ENCODE data around the gene LHFPL2.
"Not testable (repeated sequence)": the region's sequence is repeated elsewhere in the genome, so short reads cannot be mapped to it uniquely, and the experiment has no call there.

LHFPL2 gene

DNA sequence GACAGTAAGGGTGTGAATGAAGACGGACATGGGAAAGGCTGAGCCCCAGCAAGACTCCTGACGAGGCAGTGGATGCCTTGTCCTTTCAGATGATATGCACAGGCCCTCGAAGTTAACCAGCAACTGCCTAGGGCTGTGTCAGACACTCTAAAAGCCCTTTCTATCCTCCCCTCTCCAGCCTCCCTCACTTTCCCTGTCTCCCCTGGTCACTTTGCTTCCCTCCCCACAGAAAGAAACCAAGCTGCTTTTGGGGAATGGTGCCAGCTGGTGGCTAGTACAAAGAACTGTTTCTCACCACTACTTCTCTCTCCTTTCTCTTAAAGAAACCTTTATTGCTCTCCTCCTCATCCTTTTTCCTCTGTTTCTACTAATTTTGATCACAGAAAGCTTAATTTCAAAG lies 21.4 kb downstream of the LHFPL2 start:
- H3K9ac ChIP-seq (ENCODE audit: insufficient read length, low read depth), result no peak overlapping the region
- H3K4me1 ChIP-seq (ENCODE audit: insufficient read depth, insufficient read length), result peaks cover 1% of the 10 kb centered on the region
- DNase-seq (ENCODE audit: low read depth, low spot score), result no peak

DNA sequence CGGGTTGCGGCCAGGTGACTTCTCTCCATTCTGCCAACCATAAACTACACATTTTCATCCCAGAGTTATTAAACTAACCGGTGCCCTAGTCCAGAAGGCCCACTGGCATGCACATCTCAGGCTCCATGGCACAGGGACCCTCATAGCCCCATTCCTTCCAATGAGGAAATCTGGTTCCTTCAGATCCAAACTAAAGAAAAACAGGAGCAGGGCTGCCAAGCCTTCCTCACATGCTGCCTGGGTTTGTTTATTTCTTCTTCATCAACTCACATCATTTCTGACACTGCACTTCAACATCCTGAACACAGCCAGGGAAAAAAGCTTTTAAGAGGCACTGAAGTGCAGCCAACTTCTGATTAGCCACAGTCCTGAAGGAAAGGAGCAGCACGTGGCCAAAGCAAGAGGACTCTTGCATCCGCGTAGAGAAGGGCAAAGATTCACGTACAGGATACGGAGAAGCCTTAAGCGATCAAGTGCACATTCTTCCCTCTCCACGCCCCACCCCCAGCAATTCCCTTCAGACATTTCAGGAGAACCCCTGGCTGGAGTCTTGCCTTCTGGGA lies 22.5 kb downstream of the LHFPL2 start:
- Histone ChIP-seq H3K4me3 (ENCODE audit: insufficient read length, low read depth) (no peak overlapping the region), H3K9ac (ENCODE audit: insufficient read length, low read depth) (no peak overlapping the region), H3K9me3 (ENCODE audit: insufficient read depth, low read length) (peaks cover 7% of the 10 kb centered on the region; the same call in 1 of the 2 replicates), H3K27me3 (ENCODE audit: insufficient read depth, insufficient read length) (no peaks in the 10 kb centered on the region), H3K4me1 (ENCODE audit: insufficient read depth, insufficient read length) (peaks cover 1% of the 10 kb centered on the region), H3K36me3 (ENCODE audit: insufficient read depth, insufficient read length, low read length) (peaks cover 58% of the 10 kb centered on the region)
- no peak for DNase-seq (ENCODE audit: low read depth, low spot score)
- no peak for TF ChIP-seq ZNF274 (IDR thresholded peaks at IDR 0.05; ENCODE audit: low read depth, low read length)
- no peak for TF ChIP-seq SUZ12 (IDR thresholded peaks at IDR 0.05; ENCODE audit: extremely low read depth, insufficient read depth, insufficient read length)
- TF ChIP-seq YY1 (IDR thresholded peaks at IDR 0.05; ENCODE audit: insufficient read depth, insufficient read length), result no peak

More for the DNA sequence above, 21.4 kb downstream of the LHFPL2 start:
- H3K9me3 ChIP-seq (ENCODE audit: insufficient read depth, low read length), result no peaks in the 10 kb centered on the region
- H3K27me3 ChIP-seq (ENCODE audit: insufficient read depth, insufficient read length), result no peaks in the 10 kb centered on the region
- H3K4me3 ChIP-seq (ENCODE audit: insufficient read length, low read depth), result no peak overlapping the region
- no peak for TF ChIP-seq SUZ12 (IDR thresholded peaks at IDR 0.05; ENCODE audit: extremely low read depth, insufficient read depth, insufficient read length)
- no peak for TF ChIP-seq YY1 (IDR thresholded peaks at IDR 0.05; ENCODE audit: insufficient read depth, insufficient read length)
- peaks cover 59% of the 10 kb centered on the region for H3K36me3 ChIP-seq (ENCODE audit: insufficient read depth, insufficient read length, low read length)

DNA sequence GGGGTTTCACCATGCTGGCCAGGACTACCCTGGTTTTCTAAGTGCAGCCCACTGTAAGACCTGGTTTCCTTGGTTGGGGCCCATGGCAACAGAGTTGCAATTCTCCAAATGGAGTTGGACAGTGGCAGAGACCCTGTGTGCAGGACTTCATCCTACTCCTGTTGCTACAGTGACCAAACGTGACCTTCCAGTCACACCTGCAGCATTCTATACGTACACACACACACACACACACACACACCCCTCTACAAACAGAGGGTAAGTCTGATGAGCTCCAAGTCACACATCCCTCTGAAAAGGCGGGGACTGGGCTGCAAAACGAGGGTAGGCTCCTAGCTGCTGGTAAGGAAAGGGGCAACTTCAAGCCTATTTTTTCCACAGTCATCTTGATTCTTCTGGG lies 23.6 kb downstream of the LHFPL2 start:
- no peak overlapping the region for H3K9ac ChIP-seq (ENCODE audit: insufficient read length, low read depth)
- no peak overlapping the region for H3K4me3 ChIP-seq (ENCODE audit: insufficient read length, low read depth)
- DNase-seq (ENCODE audit: low read depth, low spot score), result no peak
- H3K36me3 ChIP-seq (ENCODE audit: insufficient read depth, insufficient read length, low read length), result peaks cover 57% of the 10 kb centered on the region
- TF ChIP-seq ZNF274 (IDR thresholded peaks at IDR 0.05; ENCODE audit: low read depth, low read length) (no peak), YY1 (IDR thresholded peaks at IDR 0.05; ENCODE audit: insufficient read depth, insufficient read length) (no peak), SUZ12 (IDR thresholded peaks at IDR 0.05; ENCODE audit: extremely low read depth, insufficient read depth, insufficient read length) (no peak)
- H3K9me3 ChIP-seq (ENCODE audit: insufficient read depth, low read length), result peaks cover 16% of the 10 kb centered on the region; the same call in 1 of the 2 replicates
- H3K4me1 ChIP-seq (ENCODE audit: insufficient read depth, insufficient read length), result peaks cover 1% of the 10 kb centered on the region
- no peaks in the 10 kb centered on the region for H3K27me3 ChIP-seq (ENCODE audit: insufficient read depth, insufficient read length)

DNA sequence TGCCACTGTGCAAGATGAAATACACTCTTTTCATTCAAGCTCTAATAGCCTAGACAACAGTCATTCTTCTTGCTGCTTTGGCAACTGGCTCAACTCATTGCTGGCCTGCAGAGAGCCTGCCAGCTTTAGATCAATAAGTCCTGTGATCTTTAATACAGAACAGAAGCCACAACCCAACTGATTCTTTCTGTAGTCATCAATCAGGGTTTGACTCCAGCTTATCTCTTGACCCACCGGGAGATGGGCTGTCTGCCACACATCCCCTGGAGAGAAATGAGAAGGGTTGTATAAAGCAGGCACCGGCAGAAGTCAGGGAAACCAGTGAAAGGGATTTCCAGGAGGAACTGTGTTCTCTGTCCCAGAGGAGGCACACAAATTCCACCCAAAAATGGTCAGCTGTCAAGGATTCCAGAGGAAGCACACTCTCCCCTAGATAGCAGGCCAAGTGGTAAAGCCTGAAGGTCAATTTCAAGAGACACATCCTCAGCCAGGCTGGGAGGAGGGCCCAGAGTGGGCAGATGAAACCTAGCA lies 24.5 kb downstream of the LHFPL2 start:
- Histone ChIP-seq H3K9ac (ENCODE audit: insufficient read length, low read depth) (no peak overlapping the region), H3K27me3 (ENCODE audit: insufficient read depth, insufficient read length) (no peaks in the 10 kb centered on the region), H3K4me3 (ENCODE audit: insufficient read length, low read depth) (no peak overlapping the region), H3K4me1 (ENCODE audit: insufficient read depth, insufficient read length) (peaks cover 1% of the 10 kb centered on the region), H3K9me3 (ENCODE audit: insufficient read depth, low read length) (peaks cover 16% of the 10 kb centered on the region; the same call in 1 of the 2 replicates), H3K36me3 (ENCODE audit: insufficient read depth, insufficient read length, low read length) (peaks cover 51% of the 10 kb centered on the region)
- no peak for DNase-seq (ENCODE audit: low read depth, low spot score)
- TF ChIP-seq ZNF274 (IDR thresholded peaks at IDR 0.05; ENCODE audit: low read depth, low read length), result no peak
- TF ChIP-seq YY1 (IDR thresholded peaks at IDR 0.05; ENCODE audit: insufficient read depth, insufficient read length), result no peak

DNA sequence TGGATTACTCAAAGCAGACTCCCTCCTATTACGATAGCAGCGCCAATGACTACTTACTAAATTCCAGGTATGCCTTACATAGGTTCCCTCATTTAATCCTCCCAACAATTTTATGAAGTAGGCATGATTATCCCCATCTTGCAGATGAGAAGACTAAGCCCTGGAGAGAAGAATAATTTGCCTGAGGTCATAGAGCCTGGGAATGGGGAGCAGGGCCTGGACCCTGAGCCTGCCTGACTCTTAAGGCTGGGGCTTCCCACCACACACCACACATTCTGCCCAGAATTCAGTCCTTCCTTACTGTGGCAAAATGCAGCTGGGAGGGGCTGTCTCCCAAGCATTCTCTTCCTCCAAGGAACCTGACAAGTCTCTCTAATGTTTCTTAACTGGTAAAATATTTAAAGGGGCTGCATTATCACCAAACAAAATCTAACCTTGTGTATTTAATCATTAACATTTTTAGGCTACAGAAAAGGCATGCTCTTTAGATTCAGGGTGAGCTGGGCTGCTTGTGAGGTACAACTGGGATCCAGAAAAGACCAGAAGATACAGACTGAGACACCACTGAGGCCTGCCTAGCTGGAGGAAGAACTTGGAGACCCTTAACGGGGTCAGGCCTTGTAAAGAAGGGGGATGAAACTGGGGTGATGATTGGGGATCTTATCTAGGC lies 26.1 kb downstream of the LHFPL2 start:
- DNase-seq (ENCODE audit: low read depth, low spot score), result no peak
- H3K36me3 ChIP-seq (ENCODE audit: insufficient read depth, insufficient read length, low read length), result peaks cover 45% of the 10 kb centered on the region
- H3K4me1 ChIP-seq (ENCODE audit: insufficient read depth, insufficient read length), result peaks cover 1% of the 10 kb centered on the region
- TF ChIP-seq YY1 (IDR thresholded peaks at IDR 0.05; ENCODE audit: insufficient read depth, insufficient read length) (no peak), SUZ12 (IDR thresholded peaks at IDR 0.05; ENCODE audit: extremely low read depth, insufficient read depth, insufficient read length) (no peak), ZNF274 (IDR thresholded peaks at IDR 0.05; ENCODE audit: low read depth, low read length) (no peak)
- no peaks in the 10 kb centered on the region for H3K27me3 ChIP-seq (ENCODE audit: insufficient read depth, insufficient read length)
- no peak overlapping the region for H3K4me3 ChIP-seq (ENCODE audit: insufficient read length, low read depth)
- H3K9ac ChIP-seq (ENCODE audit: insufficient read length, low read depth), result no peak overlapping the region
- peaks cover 16% of the 10 kb centered on the region; the same call in 1 of the 2 replicates for H3K9me3 ChIP-seq (ENCODE audit: insufficient read depth, low read length)

DNA sequence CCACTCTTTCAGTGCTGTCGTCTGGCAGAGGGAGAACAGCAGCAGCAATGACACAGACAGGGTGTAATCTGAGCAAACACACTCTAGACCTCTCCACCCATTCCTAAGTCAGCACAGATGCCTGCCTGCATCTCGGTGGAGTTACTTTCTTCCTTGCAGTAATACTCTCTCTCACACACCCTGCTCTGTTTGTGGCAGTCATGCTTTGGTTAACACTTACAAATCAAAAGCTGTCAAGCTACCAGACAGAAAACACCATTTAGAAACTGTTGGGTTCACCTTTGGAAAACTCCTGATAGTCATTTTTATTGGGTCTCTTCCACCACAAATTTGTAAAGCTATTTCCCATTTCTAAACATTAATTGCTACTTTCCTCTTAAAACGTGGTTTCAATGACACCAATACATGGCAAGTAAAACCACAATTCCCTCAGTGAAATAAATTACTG lies 27.3 kb downstream of the LHFPL2 start:
- Histone ChIP-seq H3K9me3 (ENCODE audit: insufficient read depth, low read length) (peaks cover 16% of the 10 kb centered on the region; the same call in 1 of the 2 replicates), H3K9ac (ENCODE audit: insufficient read length, low read depth) (no peak overlapping the region), H3K36me3 (ENCODE audit: insufficient read depth, insufficient read length, low read length) (peaks cover 44% of the 10 kb centered on the region), H3K27me3 (ENCODE audit: insufficient read depth, insufficient read length) (no peaks in the 10 kb centered on the region), H3K4me3 (ENCODE audit: insufficient read length, low read depth) (no peak overlapping the region), H3K4me1 (ENCODE audit: insufficient read depth, insufficient read length) (no peaks in the 10 kb centered on the region)
- no peak for TF ChIP-seq ZNF274 (IDR thresholded peaks at IDR 0.05; ENCODE audit: low read depth, low read length)
- no peak for TF ChIP-seq SUZ12 (IDR thresholded peaks at IDR 0.05; ENCODE audit: extremely low read depth, insufficient read depth, insufficient read length)
- TF ChIP-seq YY1 (IDR thresholded peaks at IDR 0.05; ENCODE audit: insufficient read depth, insufficient read length), result no peak
- no peak for DNase-seq (ENCODE audit: low read depth, low spot score)

DNA sequence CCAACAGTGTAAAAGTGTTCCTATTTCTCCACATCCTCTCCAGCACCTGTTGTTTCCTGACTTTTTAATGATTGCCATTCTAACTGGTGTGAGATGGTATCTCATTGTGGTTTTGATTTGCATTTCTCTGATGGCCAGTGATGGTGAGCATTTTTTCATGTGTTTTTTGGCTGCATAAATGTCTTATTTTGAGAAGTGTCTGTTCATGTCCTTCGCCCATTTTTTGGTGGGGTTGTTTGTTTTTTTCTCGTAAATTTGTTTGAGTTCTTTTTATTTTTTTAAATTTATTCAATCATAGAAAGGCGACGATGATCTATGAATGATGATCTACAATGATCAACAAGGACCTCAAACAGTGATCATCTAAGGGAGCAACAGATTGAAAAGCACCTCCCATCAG lies 28.5 kb downstream of the LHFPL2 start:
- not testable (repeated sequence) for H3K9ac ChIP-seq (ENCODE audit: insufficient read length, low read depth); DNase-seq (ENCODE audit: low read depth, low spot score); H3K27me3 ChIP-seq (ENCODE audit: insufficient read depth, insufficient read length); H3K4me3 ChIP-seq (ENCODE audit: insufficient read length, low read depth); H3K4me1 ChIP-seq (ENCODE audit: insufficient read depth, insufficient read length)
- peaks cover 16% of the 10 kb centered on the region; the same call in 1 of the 2 replicates for H3K9me3 ChIP-seq (ENCODE audit: insufficient read depth, low read length)
- peaks cover 33% of the 10 kb centered on the region for H3K36me3 ChIP-seq (ENCODE audit: insufficient read depth, insufficient read length, low read length)
